Ovary (tissue), 3 donors: ENCODE data around the gene HECTD4.
"Not testable (repeated sequence)": the region's sequence is repeated elsewhere in the genome, so short reads cannot be mapped to it uniquely, and the experiment has no call there.

Experiments
- CTCF ChIP-seq, 3 donors: fragments of 450-650 bp in 2 of 3; fragments of 200-600 bp in 1 of 3; IDR thresholded peaks; one replicate each; pipeline versions ENCODE4 v1.5.1 to v1.8.0; 2016 to 2022; ENCODE audit warnings: antibody characterized with exemption in 3 of 3, mild to moderate bottlenecking in 1 of 3
- EP300 ChIP-seq: sonication (generic); formaldehyde crosslinking; IDR thresholded peaks from one replicate; pipeline ENCODE4 v1.6.1; 2017; ENCODE audit warnings: antibody characterized with exemption
- POLR2A ChIP-seq: fragments of 450-650 bp; IDR thresholded peaks from one replicate; pipeline ENCODE4 v1.6.1; 2017; ENCODE audit warnings: antibody characterized with exemption, mild to moderate bottlenecking, moderate library complexity
- donor health status: DM: no; HTN: no; CAD: no.

- not testable (repeated sequence) for TF ChIP-seq CTCF (IDR thresholded peaks at IDR 0.05); POLR2A; EP300
Measured at GRCh38 chr12:112220628-112221027, 161.6 kb downstream of the HECTD4 start.
